ENCODE results near the gene MORN5.

The MORN5 gene

DNA sequence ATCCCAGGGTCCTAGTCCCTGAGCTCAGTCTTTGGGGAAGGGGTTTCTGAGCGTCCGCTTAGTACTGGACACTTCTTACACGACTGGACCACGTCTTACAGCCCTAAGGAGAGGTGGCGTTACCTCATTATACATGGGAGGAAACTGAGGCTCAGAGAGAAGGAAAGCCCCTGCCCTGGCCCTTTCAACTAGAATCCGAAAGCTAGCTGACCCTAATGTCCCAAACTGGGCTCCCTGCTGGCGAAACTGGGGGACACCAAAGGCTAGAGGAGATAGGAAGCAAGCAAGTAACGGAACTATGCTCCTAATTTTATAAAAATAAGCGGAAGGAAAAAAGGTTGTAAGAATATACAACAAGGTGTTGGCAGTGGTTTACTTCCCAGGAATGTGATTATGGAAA lies 54.8 kb downstream of the MORN5 start:
- DNase-seq (ENCODE audit: low read depth in 2 of 2, low spot score in 1 of 2) = no peak

GRCh38 chr9:122215663-122216062 lies 56.0 kb downstream of the MORN5 start:
- DNase-seq (ENCODE audit: low read depth in 2 of 2, low spot score in 1 of 2) = no peak

DNA sequence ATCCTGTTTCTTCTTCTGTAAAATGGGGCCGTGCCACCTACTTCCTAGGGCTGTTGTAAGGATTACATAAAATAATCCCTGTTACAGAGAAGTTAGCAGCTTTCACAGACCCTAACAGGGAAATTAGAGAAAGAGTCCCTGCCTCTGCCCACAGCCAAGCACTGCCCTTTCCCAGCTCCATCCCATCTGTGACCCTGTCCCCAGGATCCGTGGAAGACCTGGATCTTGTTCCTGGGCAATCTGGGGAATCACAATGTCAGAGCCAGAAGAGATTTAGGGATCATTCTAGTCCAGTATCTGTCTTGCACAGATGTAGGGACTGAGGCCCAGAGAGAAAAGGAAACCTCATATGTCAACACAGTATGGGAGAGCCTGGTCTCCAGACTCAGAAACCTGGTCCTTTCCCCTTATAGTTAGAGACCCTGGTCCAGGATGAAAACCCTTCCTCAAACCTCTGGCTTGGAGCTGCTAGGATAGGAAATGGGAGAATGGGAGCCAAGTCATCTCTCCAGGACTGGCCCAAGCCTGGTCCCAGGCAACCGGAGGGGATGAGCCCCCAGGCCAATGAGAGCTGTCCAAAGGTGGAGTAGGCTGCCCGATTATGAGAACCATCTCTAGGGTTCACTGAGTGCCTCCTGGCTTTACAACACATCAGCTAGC lies 56.6 kb downstream of the MORN5 start:
- DNase-seq (ENCODE audit: low read depth in 2 of 2, low spot score in 1 of 2) = no peak

DNA sequence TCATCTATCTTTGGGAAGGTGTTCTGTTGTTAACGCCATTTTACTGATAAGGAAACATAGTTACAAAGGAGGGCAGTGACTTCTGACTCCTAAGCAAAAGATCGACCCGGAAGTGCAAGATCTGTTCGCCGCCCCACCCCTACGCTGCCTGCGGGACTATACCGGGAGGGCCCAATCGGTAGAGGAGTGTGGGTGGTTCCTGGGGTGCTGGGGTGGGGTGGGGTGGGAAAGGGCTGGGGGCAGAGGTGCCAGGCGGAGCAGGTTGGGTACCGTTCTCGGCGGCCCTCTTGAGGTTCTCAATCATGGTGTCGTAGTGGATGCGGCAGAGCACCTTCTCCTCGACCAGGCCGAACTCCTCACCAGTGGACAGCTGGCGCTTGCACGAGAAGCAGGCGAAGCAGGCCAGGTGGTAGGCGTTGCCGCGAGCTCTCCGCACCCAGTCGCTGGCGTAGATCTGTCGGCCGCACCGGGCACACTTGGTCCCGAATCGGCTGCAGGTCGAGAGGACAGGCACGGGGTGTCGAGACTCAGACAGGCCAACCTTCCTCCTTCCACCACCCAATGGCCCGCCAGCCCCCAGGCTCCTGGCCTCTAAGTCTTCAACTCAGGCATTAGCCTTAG lies 57.2 kb downstream of the MORN5 start:
- no peak for DNase-seq (ENCODE audit: low read depth in 2 of 2, low spot score in 1 of 2)

- DNase-seq (ENCODE audit: low read depth in 2 of 2, low spot score in 1 of 2) = no peak
Measured at GRCh38 chr9:122217640-122218039, 57.9 kb downstream of the MORN5 start.

DNA sequence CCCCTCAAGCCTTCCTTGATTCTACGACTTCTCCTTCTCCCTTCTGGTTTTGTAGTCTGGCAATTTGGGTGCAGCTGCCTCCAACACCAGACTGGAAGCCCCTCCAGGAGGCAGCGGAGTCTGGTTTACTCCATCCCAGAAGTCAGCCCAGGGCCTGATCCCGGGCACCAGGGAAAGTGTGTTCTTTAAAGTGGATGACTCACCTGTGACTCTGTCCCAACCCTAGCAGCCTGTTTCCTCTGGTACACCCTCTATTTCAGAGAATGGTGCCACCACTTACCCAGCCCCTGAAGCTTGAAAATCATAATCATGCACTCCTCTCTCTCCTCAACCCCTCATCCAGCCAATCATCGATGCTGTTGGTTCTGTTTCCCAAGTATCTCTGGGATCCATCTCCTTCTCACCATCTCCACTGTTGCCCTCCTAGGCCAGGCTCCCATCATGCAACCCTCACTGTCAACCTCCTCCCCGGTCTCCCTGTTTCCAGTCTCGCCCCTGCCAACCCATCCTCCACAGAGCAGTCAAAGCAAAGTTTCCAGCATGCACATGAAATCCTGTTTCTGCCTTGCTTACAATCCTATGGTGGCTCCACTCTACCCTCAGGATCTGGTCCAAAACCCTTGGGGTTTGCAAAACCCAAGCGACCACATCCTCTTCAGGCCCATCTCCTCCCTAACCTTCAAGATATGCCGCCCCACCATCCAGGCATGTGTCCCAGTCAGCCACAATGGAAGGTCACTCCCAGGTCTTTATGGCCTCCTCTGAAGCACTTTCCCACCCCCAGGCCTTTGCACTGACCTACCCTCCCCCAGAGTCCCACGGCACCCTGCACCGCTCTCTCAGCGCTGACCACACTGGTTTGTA lies 58.6 kb downstream of the MORN5 start:
- no peak for DNase-seq (ENCODE audit: low read depth in 2 of 2, low spot score in 1 of 2)

GRCh38 chr9:122218935-122219855 lies 59.5 kb downstream of the MORN5 start:
- no peak for DNase-seq (ENCODE audit: low read depth in 2 of 2, low spot score in 1 of 2)

DNA sequence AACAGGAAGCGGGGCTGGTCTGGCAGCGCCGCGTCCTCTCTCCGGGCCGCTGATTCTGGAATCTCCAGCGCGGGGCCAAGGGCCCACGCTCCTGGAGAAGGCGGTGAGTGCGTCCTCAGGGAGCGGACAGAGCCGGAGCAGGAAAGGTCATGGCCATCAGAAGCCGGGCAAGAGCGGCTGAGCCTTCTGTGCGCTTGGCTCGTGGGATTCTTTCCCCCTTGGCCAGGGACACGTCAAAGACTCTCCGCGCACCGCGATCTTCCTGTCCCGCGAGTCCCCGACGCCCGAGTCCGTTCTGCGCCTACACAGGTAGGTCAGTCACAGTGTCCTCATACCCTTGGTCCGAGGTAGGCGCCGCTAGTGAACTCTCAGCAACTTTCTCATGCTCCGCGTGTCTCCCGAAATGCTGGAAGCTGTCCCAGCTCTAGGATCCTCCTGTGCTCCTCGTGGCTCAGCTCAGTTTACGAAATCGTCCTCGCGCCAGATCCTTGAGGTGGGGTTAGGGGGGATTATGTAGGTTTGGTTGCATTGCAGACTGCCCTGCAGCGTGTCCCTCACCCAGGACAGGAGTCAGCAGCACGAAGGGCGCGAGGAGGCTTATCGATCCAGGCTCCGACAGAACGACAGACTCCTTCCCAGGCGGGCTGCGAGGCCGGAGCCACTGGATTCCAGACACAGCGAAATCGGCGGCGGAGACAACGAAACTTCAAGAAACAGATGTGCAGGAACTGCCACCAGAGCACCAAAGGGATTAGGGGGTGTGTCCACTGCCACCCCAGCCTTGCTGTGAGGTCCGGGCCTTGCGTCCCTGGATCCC lies 60.4 kb downstream of the MORN5 start:
- DNase-seq (ENCODE audit: low read depth in 2 of 2, low spot score in 1 of 2) = no peak

GRCh38 chr9:122220673-122221182 lies 61.0 kb downstream of the MORN5 start:
- DNase-seq (ENCODE audit: low read depth in 2 of 2, low spot score in 1 of 2) = no peak

DNA sequence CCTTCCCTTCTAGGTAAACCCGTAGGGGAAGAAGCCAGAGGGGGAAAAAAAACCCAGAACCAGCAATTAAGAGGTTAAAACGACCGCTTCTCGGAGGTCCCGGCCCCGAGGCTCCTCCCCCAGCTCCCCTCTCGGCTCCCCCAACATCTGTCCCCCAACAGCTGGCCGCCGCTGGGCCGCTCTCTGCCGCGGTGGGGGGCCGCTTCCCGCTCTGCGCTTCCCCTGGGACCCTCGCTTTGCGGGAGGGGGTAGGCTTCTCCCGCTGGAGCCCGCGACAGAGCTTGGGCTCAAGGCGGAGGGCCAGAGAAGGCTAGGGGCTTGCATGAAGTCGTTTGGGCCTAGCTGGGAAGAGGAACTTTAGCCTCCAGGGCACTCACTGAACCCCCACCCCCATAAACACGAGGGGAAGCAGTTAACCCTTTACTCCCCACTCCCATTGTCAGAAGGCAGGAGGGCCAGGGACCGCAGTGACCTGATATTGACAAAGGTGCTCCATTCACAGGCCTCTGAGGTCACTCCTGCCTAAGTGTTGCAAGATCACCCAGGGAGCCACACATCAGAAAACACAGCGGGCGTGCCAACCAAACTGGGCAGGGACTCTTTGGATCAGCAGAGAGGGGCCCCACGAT lies 61.6 kb downstream of the MORN5 start:
- no peak for DNase-seq (ENCODE audit: low read depth in 2 of 2, low spot score in 1 of 2)

- DNase-seq (ENCODE audit: low read depth in 2 of 2, low spot score in 1 of 2) = no peak
Measured at GRCh38 chr9:122222791-122223190, 63.1 kb downstream of the MORN5 start.

DNA sequence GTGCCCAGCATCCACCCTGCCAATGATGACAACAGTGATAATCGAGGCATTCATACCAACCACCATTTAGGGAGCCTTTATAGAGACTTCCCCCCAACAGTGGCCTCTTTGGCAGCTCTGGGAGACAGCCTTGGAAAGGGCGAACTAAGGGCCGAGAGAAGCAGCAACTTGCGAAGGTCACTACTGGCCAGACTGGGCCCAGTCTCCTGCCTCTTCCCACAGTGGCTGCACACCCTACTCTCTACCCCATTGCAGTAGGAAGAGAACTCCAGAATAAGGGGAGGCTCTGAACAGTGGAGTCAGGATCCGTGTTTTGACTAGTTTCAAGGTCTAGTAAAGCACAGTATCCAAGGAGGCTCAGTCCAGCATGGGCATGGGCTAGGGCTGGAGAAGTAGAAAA lies 63.7 kb downstream of the MORN5 start:
- no peak for DNase-seq (ENCODE audit: low read depth in 2 of 2, low spot score in 1 of 2)

- DNase-seq (ENCODE audit: low read depth in 2 of 2, low spot score in 1 of 2) = no peak
Measured at GRCh38 chr9:122225312-122226141, 65.8 kb downstream of the MORN5 start.

GRCh38 chr9:122226142-122226757 lies 66.5 kb downstream of the MORN5 start:
- DNase-seq (ENCODE audit: low read depth in 2 of 2, low spot score in 1 of 2) = no peak

DNA sequence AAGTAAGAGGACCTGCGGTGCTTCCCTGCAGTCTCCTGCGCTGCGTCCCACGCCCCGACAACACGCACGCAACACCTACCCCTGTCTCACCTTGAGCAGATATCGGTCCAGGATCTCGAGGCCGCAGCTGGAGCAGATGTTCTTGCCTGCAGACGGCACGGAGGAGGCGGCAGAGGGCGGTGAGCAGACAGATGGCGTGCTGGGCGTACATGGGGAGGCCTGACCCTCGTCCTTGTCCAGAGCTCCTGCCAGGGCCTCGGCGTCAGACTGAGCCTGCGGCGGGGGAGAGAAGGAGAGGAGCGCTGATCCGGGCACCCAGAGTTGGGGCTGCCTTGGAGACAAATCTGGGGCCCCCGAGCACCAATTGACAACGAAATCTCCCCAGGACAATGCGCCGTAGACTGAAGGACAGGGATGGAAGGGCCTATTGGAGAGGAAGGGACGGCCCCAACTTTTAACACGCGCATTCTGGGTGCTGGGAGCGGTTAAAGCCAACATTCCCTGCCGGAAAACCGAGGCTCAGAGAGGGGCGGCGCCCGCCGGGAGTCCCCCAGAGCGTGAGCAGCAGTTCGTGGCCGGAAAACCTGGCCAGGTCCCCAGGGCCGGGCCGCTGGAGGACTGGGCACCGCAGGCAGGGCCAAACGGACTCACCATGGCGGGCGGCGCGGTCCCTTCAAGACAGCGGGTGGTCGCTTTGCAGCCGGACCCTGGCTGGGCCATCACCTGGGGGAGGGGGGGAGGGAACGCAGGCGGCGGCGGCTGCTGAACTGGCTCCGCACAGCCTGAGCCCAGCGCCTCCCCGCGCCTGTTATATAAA lies 67.3 kb downstream of the MORN5 start:
- DNase-seq (ENCODE audit: low read depth in 2 of 2, low spot score in 1 of 2) = no peak

DNA sequence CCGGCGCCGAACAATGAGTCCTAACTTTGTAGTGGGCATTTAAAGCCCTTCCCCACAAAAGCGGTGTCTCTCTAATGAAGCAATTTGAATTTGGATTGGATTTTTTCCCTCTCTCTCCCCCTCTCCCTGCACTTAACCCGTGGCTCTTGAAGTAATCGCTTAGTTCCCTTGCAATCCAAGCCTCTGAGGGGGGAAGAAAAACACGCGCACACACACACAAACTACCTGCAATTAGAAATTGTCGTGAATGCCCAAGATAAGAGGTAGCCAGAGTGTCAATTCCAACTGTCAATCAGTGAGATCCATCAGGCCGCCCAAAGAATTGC lies 67.8 kb downstream of the MORN5 start:
- DNase-seq (ENCODE audit: low read depth in 2 of 2, low spot score in 1 of 2) = no peak

DNA sequence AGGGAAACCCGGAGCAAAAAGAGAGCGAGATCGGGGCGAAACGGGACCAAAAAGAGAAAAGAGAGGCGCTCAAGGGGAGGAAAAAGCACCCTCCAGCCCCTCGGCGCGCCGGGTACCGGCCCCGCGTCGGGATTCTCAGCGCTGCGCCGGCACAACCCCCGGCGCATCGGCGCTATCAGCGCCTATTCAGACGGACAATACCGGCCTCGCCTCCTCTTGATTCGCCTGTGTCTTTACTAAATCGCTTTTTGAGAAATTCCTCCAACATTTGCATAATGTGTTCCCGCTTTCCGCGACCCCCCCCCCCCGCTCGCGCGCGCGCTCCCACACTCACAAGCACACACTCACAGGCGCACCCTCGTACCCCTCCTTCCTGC lies 68.5 kb downstream of the MORN5 start:
- DNase-seq (ENCODE audit: low read depth in 2 of 2, low spot score in 1 of 2) = no peak
